B cell (primary cell): ENCODE results near the gene PSME3. TPM values are rescaled to one million over a fixed set of nuclear protein-coding genes. Genes with fewer than 3 reads are reported as not detected.

Experiments used
- ATAC-seq: fragments of 200-7000 bp; cut with Tn5 transposase; one replicate; pipeline ENCODE4 v1.10.0; 2021; ENCODE audit warnings: low read depth, mild to moderate bottlenecking, moderate number of reproducible peaks, moderate library complexity
- CTCF ChIA-PET: fragments of 350-600 bp; sonication (Branson Sonifier 250); formaldehyde crosslinking; loops from one replicate; lab custom pipeline; 2021; ENCODE audit warnings: antibody characterized with exemption, inconsistent platforms; lab: Charles Lee
- POLR2A ChIA-PET: fragments of 350-600 bp; sonication (Branson Sonifier 250); formaldehyde crosslinking; loops from one replicate; lab custom pipeline; 2021; ENCODE audit warnings: antibody characterized with exemption; lab: Charles Lee
- DNase-seq: peaks from one replicate; pipeline ENCODE4 v3.0.0; 2013
- H2AFZ ChIP-seq: 2 replicates; pipeline ENCODE4 v1.6.1; 2012; ENCODE audit warnings: mild to moderate bottlenecking, low read depth, low read length; ENCODE audit not compliant: insufficient read depth, poor library complexity, severe bottlenecking
- H3K27ac ChIP-seq, 2 donors: 1 replicate in 1 of 2; 2 replicates in 1 of 2; pipeline ENCODE4 v1.5.1; 2012 to 2013; ENCODE audit warnings: low read length in 2 of 2, mild to moderate bottlenecking in 2 of 2, moderate library complexity in 1 of 2
- H3K27me3 ChIP-seq, 4 experiments: fragments of 200-600 bp in 1 of 4; sonication (generic) in 1 of 4; replicated peaks in 1 of 4; 1 replicate in 2 of 4; 2 replicates in 2 of 4; pipeline versions ENCODE4 v1.6.1 to v1.7.0; 2013 to 2016; ENCODE audit warnings: low read length in 3 of 4, mild to moderate bottlenecking in 2 of 4, mixed read lengths in 1 of 4, moderate library complexity in 1 of 4; ENCODE audit not compliant: insufficient read depth in 4 of 4, control insufficient read depth in 3 of 4; ENCODE audit errors: control extremely low read depth in 1 of 4
- H3K36me3 ChIP-seq, 2 experiments: replicated peaks in 1 of 2; 1 replicate in 1 of 2; 2 replicates in 1 of 2; pipeline versions ENCODE4 v1.6.1 to v1.7.1; 2013; ENCODE audit warnings: low read length in 1 of 2; ENCODE audit not compliant: insufficient read depth in 2 of 2, control insufficient read depth in 1 of 2; ENCODE audit errors: control extremely low read depth in 1 of 2, extremely low read depth in 1 of 2
- H3K4me1 ChIP-seq, 2 donors: fragments of 200-600 bp in 1 of 2; sonication (generic) in 1 of 2; 1 replicate in 1 of 2; 2 replicates in 1 of 2; pipeline versions ENCODE4 v1.5.1 to v1.6.1; 2013 to 2017; ENCODE audit warnings: low read length in 2 of 2; ENCODE audit not compliant: control insufficient read depth in 2 of 2, insufficient read depth in 2 of 2
- H3K4me2 ChIP-seq: replicated peaks from 2 replicates; pipeline ENCODE3; 2012; ENCODE audit warnings: mild to moderate bottlenecking, low read depth, low read length; ENCODE audit not compliant: poor library complexity, severe bottlenecking
- H3K4me3 ChIP-seq, 5 experiments: fragments of 200-600 bp in 1 of 5; sonication (generic) in 1 of 5; 1 replicate in 3 of 5; 2 replicates in 2 of 5; pipeline versions ENCODE4 v1.5.1 to v1.7.0; 2011 to 2016; ENCODE audit warnings: low read length in 4 of 5, mild to moderate bottlenecking in 4 of 5, low read depth in 2 of 5, control low read depth in 1 of 5, moderate library complexity in 1 of 5; ENCODE audit not compliant: insufficient read depth in 1 of 5; ENCODE audit errors: control extremely low read depth in 1 of 5, extremely low read depth in 1 of 5
- H3K79me2 ChIP-seq: fragments of 200-600 bp; sonication (generic); one replicate; pipeline ENCODE4 v1.6.0; 2016; ENCODE audit warnings: low read length; ENCODE audit not compliant: control insufficient read depth, insufficient read depth
- H3K9ac ChIP-seq: fragments of 200-600 bp; sonication (generic); 2 replicates; pipeline ENCODE4 v1.6.1; 2017; ENCODE audit warnings: mild to moderate bottlenecking, low read length, moderate library complexity
- H3K9me3 ChIP-seq, 3 donors: one replicate each; pipeline versions ENCODE4 v1.6.1 to v1.7.1; 2013; ENCODE audit warnings: low read length in 2 of 3; ENCODE audit not compliant: control insufficient read depth in 2 of 3, insufficient read depth in 1 of 3; ENCODE audit errors: control extremely low read depth in 1 of 3
- H4K20me1 ChIP-seq: 2 replicates; pipeline ENCODE4 v1.6.0; 2012; ENCODE audit warnings: mild to moderate bottlenecking, low read length; ENCODE audit not compliant: insufficient read depth, control insufficient read depth, poor library complexity, severe bottlenecking
- H3K27ac Mint-ChIP-seq: one replicate; pipeline ENCODE4 v1.8.0; 2021; ENCODE audit warnings: mixed read lengths
- H3K27me3 Mint-ChIP-seq: one replicate; pipeline ENCODE4 v1.8.0; 2021; ENCODE audit warnings: mixed read lengths
- H3K4me1 Mint-ChIP-seq: one replicate; pipeline ENCODE4 v1.8.0; 2021; ENCODE audit warnings: mixed read lengths
- H3K4me3 Mint-ChIP-seq: one replicate; pipeline ENCODE4 v1.8.0; 2021; ENCODE audit warnings: mixed read lengths
- H3K9me3 Mint-ChIP-seq: one replicate; pipeline ENCODE4 v1.8.0; 2022; ENCODE audit warnings: mixed read lengths; ENCODE audit not compliant: insufficient read depth
- EZH2 ChIP-seq: IDR thresholded peaks from 2 replicates; pipeline ENCODE4 v1.6.1; 2012; ENCODE audit warnings: borderline replicate concordance, low read depth, mild to moderate bottlenecking, moderate library complexity, low read length; ENCODE audit not compliant: insufficient read depth, poor library complexity, severe bottlenecking
- WGBS: methylation state at CpG from one replicate; pipeline ENCODE4 v1.1.5; 2013; ENCODE audit warnings: missing lambda C conversion rate; ENCODE audit not compliant: insufficient coverage; 5-methylcytosine and 5-hydroxymethylcytosine counted together
- intact Hi-C: fragments of 100-400 bp; cut with micrococcal nuclease; formaldehyde crosslinking; loops from one replicate; pipeline ENCODE4 v1.10.0; 2022
- polyA plus RNA-seq: library from polyadenylated mRNA; depleted of rRNA; stranded (reverse); fragments of >200 nt; gene quantifications from 2 replicates; pipeline ENCODE4 v1.2.3, GENCODE V29; 2012
- total RNA-seq, 2 donors: library from RNA; stranded (reverse); fragments of 120-200 nt in 1 of 2; gene quantifications; 1 replicate in 1 of 2; 2 replicates in 1 of 2; pipeline versions ENCODE4 v1.2.3 to v1.2.4, GENCODE V29; 2013 to 2022
- TF ChIP-seq, protein P1 (sequence below): fragments of 200-600 bp; IDR thresholded peaks from one replicate; pipeline ENCODE4 v1.8.0; 2022; ENCODE audit warnings: antibody characterized with exemption, mild to moderate bottlenecking

PSME3 gene
- total and polyA plus RNA-seq, 2 donors (not counting 1 experiment from before 2014, with no cell fraction given), result 43.4 to 76.2 TPM

DNA sequence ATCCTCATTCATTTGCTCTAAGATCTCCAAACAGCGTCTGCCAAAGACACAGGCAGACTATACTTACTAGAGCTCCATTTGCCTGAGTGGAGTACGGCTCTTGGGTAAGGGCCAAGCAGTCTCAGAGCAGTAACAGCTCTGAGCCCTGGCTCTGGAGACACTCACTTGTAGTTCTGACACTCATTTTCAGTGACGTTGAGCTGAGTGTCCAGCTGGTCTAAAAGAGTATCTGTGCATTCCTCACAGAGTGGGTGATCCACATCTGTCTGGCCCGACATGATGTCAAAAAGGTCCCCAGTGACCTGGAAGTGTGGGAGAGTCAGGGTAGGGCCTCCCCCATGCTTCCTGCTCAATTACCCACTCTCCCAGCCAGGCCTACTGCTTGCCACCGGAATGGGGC lies 14.8 kb upstream of the PSME3 start:
- ATAC-seq, result no peak
- Histone ChIP-seq H3K4me3 (no peak overlapping the region), H3K9ac (no peak overlapping the region), H3K27ac (no peak overlapping the region), H4K20me1 (peaks cover 10% of the 10 kb centered on the region), H3K79me2 (peaks cover 39% of the 10 kb centered on the region), H2AFZ (no peak overlapping the region), H3K36me3 (peaks cover 6 to 71% of the 10 kb centered on the region in 2 experiments), H3K4me2 (no peak overlapping the region), H3K27me3 (no peaks in the 10 kb centered on the region), H3K4me1 (peaks cover 3 to 7% of the 10 kb centered on the region in 2 donors), H3K9me3 (no peaks in the 10 kb centered on the region)
- ChIA-PET POLR2A (no interaction called here), CTCF (interaction anchor here (0.6 to 2.2 kb wide), 4 partner anchors 9 to 104 kb away, joined by 3 to 10 read pairs (median 3); partner anchors contain the start of gene VPS25)
- TF ChIP-seq, protein P1, sequence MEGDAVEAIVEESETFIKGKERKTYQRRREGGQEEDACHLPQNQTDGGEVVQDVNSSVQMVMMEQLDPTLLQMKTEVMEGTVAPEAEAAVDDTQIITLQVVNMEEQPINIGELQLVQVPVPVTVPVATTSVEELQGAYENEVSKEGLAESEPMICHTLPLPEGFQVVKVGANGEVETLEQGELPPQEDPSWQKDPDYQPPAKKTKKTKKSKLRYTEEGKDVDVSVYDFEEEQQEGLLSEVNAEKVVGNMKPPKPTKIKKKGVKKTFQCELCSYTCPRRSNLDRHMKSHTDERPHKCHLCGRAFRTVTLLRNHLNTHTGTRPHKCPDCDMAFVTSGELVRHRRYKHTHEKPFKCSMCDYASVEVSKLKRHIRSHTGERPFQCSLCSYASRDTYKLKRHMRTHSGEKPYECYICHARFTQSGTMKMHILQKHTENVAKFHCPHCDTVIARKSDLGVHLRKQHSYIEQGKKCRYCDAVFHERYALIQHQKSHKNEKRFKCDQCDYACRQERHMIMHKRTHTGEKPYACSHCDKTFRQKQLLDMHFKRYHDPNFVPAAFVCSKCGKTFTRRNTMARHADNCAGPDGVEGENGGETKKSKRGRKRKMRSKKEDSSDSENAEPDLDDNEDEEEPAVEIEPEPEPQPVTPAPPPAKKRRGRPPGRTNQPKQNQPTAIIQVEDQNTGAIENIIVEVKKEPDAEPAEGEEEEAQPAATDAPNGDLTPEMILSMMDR, result no peak
- no peak for TF ChIP-seq EZH2
- WGBS, result 100% methylated on average over 4 of the region's 5 CpGs
- H3K4me1 Mint-ChIP-seq, result peaks cover 12% of the 10 kb centered on the region
- H3K4me3 Mint-ChIP-seq, result no peak overlapping the region
- no peaks in the 10 kb centered on the region for H3K9me3 Mint-ChIP-seq
- DNase-seq, result no peak
- intact Hi-C loops, result no loop called here
- H3K27me3 Mint-ChIP-seq, result no peaks in the 10 kb centered on the region
- no peak overlapping the region for H3K27ac Mint-ChIP-seq

DNA sequence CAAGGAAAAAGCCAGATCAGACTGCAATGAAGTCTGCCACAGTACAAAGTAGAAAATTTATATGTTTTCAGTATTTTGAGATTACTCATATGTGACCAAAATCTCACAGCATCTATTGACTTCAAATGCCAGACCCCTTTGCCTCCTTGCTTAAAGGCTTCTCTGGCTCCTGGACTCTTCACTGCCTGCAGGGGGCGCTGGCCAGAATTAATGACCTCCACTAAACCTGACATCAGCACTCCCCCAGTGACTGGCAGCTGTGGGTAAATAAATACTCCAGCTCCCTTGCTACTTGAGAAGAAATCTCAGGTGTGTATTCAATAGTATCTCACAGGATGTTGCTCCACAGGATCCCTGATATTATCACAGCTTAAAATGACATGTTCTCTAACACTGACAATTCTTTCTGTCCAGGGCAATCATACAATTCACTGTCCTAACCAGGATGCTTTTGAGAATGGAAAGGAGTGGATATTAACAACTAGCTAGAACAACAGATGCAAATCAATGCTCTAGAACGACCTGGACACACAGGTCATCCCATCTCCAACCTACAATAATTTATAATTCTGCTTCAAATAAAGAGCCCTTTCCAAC lies 13.2 kb upstream of the PSME3 start:
- no peak for TF ChIP-seq EZH2
- TF ChIP-seq, protein P1, result peak; percentile 86
- peaks cover 10% of the 10 kb centered on the region for H4K20me1 ChIP-seq
- no peaks in the 10 kb centered on the region for H3K9me3 Mint-ChIP-seq
- H3K79me2 ChIP-seq, result peaks cover 51% of the 10 kb centered on the region
- H3K4me1 ChIP-seq, result peaks cover 6 to 18% of the 10 kb centered on the region in 2 donors
- 71% methylated on average over 1 of the region's 2 CpGs for WGBS
- H2AFZ ChIP-seq, result no peak overlapping the region
- H3K36me3 ChIP-seq, result peaks cover 3 to 55% of the 10 kb centered on the region in 2 experiments
- no peak overlapping the region for H3K9ac ChIP-seq
- H3K27ac ChIP-seq, result no peak overlapping the region
- POLR2A ChIA-PET, result no interaction called here
- H3K9me3 ChIP-seq, result no peaks in the 10 kb centered on the region
- DNase-seq (peak; percentile 71), ATAC-seq (no peak)
- H3K4me1 Mint-ChIP-seq, result peaks cover 23% of the 10 kb centered on the region
- H3K4me2 ChIP-seq, result no peak overlapping the region
- CTCF ChIA-PET, result interaction anchor here (0.6 to 2.2 kb wide), 12 partner anchors 9 to 178 kb away, joined by 3 to 10 read pairs (median 4); partner anchors contain the start of genes RPL27 and VPS25
- no peaks in the 10 kb centered on the region for H3K27me3 Mint-ChIP-seq
- no peaks in the 10 kb centered on the region for H3K27me3 ChIP-seq
- no peak overlapping the region for H3K27ac Mint-ChIP-seq
- no peak overlapping the region for H3K4me3 Mint-ChIP-seq
- intact Hi-C loops, result loop anchor here (5.0 kb wide), 2 partner anchors 268 to 662 kb away; partner anchors contain the start of genes DHX8 and HSD17B1
- H3K4me3 ChIP-seq, result no peak overlapping the region
